NCI-H128 (cell line): ENCODE results near the gene PTPN1.
"Not testable (repeated sequence)": the region's sequence is repeated elsewhere in the genome, so short reads cannot be mapped to it uniquely, and the experiment has no call there.

Experiments used
- DNase-seq: peaks from one replicate; lab custom pipeline; 2025; ENCODE audit not compliant: unreplicated experiment; lab: John Stamatoyannopoulos, UW

Gene PTPN1

DNA sequence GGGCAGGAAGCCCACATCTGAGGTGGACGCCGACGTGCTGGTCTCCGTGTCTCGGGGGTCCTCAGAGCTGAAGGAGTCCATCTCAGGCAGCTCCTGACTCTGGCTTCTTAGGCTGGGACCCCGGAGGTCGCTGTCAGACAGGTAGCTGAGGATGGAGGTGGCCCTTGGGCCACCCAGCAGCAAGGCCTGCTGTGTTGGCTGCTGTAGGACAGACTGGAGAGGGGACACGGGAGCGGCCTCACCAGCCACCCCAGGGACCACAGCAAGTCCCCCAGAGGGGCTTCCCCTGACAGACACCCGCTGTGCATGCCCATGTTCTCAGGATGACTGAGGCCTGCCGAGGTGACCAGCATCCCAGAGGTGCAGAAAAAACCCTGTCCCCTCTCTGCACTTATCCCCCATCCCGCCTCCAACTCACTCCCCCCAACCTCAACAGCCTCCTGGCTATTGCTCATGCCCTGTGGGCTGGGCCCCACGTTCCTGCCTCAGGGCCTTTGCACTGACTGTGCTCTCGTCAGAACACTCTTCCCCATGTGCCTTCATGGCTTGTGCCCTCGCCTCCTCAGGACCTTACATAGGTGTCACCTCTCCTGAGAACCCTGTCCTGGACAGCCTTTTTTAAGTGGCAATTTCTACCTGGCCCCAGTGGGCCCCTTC, 92.4 kb downstream of the PTPN1 start:
- no peak for DNase-seq

DNA sequence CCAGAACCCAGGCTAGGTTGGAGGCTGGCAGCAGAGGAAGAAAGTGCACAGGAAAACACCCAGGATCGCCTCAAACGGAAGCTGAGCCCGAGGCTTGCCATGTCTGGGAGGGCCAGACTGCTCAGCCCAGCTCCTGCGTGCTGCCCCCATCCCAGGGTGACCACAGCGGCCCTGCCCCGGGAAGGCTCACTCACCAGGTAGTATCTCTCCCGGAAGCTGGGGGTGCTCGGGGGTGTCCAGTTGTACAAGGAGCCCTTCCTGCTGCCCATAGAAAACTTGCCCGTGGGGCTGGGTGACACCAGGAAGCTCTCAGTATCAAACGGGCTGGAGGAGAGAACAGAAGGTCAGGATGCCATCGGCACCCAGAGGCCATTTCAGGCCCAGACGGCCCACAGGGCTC, 94.3 kb downstream of the PTPN1 start:
- no peak for DNase-seq

DNA sequence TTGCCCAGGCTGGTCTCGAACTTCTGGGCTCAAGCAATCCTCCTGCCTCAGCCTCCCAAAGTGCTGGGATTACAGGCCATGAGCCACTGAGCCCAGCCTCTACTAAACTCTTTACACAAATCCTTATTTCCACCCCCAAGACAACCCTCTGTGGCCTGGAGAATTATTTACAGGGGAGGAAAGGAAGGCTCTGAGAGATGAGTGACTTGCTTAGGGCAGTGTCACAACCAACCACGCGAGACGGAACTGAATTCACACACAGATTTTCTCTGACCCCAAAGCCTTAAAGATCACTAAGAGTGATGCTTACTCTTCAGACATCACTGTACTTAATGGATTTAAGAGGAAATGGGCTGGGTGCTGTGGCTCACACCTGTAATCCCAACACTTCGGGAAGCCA, 95.0 kb downstream of the PTPN1 start:
- no peak for DNase-seq

DNA sequence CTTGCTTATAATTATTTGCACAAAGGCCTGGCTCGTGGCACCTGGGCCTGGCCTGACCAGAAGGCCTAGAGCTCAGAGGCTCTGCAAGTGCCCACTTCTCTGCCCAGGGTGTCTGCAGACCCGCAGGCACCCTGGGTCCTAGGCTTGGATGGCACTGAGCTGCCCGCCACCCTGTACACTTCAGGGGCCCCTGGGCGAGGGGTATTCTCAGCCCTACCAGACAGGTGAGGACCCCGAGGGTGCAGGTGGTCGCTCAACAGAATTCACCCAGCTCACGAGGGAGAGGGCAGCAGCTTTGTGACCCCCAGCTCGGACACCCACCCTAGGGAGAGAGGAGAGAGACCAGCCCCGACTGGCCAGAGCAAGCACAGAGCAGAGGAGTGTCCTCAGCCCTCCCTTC, 97.3 kb downstream of the PTPN1 start:
- no peak for DNase-seq

DNA sequence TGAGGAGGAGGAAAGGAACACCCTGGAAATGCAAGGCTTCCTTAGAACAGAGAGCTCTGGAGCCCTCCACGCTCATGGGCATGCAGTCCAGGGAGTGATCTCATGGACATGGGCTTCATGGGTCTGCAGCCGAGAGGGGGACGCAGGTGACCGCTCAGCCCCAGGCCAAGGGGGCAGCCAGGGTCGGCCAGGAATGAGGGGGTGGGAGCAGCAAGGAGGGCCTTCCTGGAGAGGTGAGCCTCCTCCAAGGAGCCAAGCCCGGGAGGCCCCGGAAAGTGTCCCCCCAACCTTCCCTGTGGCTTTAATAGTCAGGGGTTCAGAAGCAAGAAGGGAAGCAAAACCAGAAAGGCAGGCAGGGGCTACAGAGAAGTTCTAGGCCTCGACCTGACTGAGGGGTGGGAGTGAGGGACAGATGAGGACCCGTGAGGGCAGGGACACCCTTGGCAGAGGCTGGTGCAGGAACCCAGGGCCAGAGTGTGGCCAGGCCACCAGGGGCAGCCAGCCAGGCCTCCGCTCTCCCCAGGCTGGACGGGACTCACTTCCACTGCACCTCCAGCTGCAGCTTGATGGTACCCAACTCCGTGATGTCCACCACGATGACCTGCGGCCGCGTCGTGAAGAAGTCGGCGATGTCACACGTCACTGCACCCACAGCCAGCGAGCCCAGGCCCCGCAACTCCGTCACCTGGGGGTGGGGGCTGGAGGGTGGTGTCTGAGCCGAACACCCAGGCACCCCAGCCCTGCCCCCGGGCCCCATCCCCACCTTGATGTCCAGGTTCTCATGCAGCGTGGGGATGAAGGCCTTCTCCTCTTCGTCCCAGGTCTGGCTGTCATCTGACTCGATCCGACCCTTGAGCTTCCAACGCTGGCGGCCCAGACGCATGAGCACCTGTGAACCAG, 97.9 kb downstream of the PTPN1 start:
- no peak for DNase-seq

DNA sequence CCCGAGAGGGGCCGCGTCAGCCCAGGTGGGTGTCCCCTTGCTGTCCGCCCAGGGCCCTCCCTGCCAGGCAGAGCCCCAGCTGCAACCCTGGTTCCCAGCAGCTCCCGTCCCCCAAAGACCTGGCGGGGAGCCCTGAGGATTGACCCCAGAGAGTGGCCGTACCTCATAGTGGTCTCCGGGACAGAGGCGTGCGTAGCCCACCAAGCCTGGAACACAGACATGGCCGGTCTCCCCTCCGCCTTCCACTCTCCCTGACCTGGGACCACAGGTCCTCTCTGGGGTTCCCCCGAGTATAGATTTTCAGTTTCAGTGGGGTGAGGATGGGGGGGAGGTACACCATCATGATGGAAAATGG, 98.5 kb downstream of the PTPN1 start:
- DNase-seq: no peak

DNA sequence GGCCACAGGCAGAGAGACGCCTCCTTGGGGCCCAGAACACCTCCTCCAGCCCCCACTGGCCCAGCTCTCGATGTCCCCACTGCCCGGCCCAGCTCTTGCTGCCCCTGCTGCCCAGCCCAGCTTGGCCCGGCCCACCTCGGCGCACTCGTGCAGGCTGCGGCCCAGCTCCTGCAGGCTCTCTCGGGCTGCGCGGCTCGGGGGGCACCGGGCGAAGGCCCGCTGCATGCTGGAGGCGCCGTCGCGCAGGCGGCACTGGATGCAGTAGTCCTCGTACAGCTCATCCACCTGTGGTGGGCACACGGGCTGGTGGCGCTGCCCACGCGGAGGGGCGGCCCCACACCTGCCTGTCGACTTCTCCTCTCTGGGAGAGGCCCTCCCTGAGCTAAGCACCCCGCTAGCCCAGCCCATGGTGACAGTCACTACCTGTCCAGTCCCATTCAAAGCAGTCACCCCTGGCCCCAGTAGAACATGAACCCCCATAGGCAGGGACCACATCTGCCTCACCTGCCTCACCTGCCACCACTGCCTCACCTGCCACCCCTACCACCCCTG, 99.3 kb downstream of the PTPN1 start:
- no peak for DNase-seq

DNA sequence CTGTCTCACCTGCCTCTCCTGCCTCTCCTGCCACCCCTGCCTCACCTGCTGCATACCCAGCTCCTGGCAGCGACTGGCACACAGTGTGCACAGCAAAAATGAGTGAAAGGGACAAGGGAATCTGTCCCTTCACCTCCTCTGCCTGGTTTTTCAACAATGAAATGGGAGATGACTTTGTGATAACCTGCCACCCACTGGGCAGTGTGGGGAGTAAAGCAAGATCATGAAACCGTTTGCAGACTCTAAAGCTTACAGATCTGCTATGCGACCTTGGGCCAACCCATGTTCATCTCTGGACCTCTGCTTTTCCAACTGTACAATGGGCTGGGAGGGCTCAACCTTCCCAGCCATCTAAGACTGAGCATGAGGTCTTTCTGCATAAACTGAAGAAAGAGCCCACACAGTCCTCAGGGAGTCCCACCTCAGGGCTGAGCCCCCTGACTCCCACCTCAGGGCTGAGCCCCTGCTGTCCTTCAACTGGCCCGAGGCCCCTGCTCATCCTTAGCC, 100.1 kb downstream of the PTPN1 start:
- DNase-seq: no peak

DNA sequence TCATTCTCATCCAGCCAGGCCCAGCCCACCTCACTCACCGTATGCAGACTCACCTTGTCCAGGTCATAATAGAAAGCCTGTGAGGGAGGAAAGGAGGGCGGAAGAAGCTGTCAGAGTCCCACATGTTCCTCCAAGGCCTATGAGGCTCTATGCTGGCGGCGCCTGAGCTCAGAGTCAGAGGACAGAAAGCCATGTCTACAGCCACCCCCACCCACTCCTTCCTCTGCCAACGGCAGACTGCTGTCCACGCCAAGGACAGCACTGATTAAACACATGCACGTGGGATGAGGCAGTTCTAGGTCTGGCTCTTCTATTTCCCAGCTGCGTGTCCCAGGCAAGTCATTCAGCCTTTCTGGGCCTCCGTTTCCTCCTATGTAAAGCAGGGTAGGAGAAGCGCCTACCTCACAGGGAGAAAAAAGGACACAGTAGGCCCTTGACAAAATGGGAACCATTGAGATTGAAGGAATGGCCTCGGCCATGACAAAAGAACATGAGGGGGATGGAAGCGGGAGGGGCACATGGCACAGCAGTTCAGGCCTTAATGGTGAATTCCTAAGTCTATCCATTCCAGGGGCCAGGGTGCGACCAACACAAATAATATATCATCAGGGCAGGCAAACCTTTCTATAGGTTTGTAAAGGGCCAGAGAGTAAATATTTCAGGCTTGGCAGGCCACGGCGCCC, 101.1 kb downstream of the PTPN1 start:
- no peak for DNase-seq

DNA sequence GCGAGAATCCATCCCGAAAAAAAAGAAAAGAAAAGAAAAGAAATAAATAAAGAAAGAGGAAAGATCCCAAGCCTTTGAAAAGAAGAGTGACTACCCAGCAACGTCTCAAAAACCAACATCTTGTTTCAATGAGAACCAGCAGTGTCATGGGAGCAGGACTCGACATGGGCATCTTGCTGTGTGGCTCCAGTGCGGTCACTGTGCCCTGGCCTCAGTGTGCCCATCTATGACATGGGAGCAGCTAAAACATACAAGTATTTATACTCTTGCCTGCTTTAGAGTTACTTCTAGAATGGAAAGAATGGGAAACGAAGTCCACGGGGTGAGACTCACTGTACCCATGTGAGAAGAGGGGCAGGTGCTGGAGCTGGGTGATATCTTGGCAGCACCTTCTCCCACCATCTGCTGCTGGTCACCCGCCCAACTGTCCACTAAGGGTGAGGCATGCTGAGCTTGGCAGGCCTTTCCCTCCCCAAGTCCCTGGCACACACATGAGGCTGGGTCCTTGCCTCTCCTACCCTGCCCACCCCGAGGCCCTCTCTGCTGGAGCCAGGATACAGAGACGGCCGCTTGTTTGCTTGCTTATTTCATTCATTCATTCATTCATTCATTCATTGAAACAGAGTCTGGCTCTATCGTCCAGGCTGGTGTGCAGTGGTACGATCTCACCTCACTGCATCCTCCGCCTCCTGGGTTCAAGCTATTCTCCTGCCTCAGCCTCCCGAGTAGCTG, 103.4 kb downstream of the PTPN1 start:
- DNase-seq: no peak

DNA sequence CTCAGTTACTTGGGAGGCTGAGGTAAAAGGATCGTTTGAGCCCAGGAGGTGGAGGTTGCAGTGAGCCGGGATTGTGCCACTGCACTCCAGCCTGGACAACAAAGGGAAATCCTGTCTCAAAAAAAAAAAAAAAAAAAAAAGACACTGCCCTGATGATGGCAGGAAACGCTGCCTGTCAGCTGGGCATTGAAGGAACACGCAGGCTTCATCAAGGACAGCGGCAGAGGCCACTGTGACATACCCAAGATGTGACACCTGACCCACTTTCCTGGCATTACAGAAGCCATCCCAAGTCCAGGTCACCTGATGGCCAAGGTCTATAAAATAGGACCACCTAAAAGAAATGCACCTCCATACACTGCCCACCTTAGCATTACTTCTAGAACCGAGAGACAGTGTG, 105.2 kb downstream of the PTPN1 start:
- DNase-seq: no peak

DNA sequence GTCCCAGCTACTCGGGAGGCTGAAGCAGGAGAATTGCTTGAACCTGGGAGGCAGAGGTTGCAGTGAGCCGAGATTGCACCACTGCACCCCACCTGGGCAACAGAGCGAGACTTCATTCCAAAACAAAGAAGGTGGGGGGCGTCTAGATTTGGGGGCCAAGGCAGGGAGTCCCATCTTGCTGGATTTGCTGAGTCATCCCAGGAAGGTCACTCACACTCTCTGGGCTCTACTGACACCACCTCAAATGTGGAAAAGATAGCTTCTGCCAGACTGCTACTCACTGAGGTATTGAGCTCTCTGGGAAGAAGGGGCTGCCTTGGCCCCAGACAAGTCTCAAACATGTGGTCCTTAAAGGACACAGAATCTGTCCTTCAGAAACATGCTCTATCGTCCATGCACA, 106.8 kb downstream of the PTPN1 start:
- no peak for DNase-seq

DNA sequence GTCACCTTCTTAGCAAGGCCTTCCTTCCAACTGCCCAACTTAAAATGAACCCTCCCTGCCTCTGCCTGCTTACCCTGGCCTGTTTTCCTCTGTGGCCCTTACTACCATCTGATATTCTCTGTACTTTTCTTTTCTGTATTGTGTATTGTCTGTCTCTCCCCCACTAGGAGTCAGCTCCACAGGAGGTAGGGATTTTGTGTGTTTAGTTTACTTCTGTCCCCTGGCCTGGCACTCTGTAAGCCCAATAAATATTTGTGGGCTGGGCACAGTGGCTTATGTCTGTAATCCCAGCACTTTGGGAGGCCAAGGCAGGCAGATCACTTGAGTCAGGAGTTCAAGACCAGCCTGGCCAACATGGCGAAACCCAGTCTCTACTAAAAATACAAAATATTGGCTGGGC, 108.4 kb downstream of the PTPN1 start:
- no peak for DNase-seq

DNA sequence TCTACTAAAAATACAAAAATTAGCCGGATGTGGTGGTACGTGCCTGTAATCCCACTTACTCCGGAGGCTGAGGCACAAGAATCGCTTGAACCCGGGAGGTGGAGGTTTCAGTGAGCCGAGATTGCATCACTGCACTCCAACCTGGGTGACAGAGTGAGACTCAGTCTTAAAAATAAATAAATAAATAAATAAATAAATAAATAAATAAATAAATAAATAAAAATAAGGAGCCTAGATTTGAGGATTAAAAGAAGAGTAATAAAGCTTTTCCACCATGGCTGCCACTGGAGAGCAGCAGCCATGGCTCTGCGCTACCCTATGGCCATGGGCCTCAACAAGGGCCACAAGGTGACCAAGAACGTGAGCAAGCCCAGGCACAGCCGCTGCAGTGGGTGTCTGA, 110.3 kb downstream of the PTPN1 start:
- DNase-seq: not testable (repeated sequence)

DNA sequence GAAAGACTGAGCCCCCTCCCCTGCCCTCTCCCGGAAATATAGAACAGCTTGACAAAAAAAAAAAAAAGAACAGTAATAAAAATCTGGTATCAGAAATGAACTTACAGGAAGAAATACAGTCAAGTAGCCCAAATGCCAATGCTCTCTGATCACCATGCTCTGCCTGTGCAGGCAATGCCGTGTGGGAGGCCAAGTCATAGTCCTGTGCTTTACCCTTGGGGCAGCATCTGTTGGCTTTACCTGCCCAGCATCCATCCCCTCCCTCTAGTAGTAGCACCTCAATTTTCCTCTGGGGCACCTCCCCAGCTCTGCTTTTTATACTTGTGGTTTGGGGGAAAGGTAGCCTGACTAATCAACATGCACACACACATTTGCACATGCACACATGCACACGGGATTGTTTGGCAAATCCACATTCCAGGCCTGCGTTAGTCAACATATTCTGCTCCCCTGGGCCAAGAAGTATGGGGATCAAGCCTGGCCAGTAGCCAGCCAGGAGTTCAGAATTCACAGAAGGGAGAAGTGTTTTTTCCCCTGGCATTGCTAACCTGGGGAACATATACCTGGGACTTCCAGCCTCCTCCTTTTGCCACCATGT, 111.0 kb downstream of the PTPN1 start:
- no peak for DNase-seq

DNA sequence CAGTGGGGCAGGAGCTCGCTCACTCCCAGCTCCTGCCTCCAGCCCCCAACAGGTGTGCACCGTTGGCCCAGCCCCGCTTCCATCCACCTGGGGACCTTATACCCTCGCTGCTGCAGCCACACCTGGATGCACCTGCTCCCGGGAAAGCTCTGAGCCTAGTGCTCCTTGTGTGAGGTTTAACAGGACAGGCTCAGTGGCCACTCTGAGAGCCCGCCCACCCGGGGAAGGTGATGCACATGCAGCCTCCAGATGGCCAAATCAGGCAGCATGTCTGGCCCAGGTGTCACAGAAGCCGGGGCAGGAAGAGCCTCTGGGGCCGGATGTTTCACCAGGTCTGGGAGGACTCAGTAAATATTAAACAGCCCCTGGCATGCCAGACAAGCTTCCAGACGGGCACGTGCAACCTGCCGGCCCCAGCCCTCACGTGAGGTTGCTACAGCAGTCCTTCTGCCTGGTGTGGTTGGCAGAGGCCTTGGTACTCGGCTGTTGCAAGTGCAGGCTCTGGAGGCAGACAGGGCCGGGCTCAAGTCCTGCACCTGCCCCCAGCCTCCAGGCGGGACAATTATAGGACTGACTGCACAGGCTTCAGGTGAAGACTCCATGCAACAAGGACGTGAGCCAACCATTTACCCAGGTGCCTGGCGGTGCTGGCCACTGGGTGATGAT, 114.3 kb downstream of the PTPN1 start:
- DNase-seq: no peak

DNA sequence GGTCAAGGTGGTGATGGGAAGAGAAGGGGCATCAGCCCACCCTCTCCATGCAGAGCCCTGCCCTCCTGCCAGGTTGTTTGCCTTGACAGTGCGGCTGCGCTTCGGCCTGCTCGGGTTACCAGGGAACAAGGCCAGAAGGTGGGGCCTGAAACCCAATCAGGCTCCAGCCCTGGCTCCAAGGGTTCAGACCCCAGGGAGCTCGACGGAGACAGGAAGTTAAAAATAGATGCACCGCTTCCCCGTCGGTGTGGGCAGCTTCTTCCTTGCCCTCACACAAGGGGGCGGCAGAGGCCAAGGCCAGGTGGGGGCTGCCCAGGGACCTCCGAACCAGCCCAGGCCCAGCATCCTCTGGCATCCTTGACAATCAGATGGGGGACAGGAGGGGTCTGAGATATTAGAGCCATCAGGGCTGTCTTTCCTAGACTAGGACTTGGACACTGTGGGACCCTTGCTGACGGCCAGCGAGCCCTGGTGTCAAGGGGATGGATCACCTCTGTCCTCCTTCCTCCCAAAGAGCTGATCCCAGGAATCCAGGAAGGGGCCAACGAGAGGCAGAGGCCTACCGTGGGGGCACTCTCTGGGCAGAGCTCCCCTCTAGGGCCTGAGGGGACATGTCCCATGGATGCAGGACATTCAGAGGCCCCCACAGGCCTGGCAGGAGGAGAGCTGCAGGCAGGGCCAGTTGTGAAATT, 115.9 kb downstream of the PTPN1 start:
- peak; percentile 25 for DNase-seq

DNA sequence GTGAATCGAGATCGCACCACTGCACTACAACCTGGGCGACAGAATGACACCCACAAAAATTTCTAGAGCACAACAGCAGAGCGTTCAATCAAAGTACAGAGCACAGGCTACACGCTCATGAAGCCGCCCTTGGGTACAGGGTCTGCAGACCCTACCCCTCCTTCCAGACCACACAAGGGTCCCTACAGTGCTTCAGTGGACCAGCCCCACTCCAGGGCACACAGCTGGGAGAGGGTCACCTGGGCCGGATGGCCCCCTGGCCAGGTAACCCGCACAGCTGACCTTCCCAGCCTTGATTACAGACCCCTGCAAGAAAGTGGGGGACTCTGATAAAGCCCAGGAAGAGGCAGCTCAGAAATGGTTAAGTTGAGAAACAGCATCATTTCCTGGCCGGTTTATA, 117.6 kb downstream of the PTPN1 start:
- DNase-seq: no peak

DNA sequence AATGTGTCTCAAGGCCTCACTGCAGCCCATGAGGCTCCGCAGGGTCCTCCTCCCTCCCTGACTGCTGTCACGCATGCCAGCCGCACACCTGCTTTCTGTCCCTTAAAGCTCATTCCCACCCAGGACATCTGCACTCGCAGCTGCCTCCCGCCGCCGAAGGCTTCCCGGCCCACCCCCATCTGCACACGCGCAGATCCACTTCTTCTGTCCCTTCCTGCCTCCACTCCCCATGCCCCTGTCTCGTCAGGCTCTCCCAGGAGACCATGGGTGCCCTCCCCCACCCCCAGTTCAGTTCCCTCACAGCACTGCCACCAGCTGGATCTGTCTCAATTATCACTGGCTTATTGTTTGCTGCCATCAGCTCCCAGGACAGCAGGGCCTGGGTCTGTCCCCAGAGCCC, 118.1 kb downstream of the PTPN1 start:
- no peak for DNase-seq
